Breast epithelium (tissue), 3 donors: ENCODE results near the gene IL20.

Experiments used
- CTCF ChIP-seq, 3 donors: fragments of 450-650 bp; IDR thresholded peaks; one replicate each; pipeline ENCODE4 v1.5.1; 2016 to 2017; ENCODE audit warnings: antibody characterized with exemption in 3 of 3, mild to moderate bottlenecking in 3 of 3, moderate library complexity in 3 of 3
- POLR2A ChIP-seq: fragments of 450-650 bp; IDR thresholded peaks from one replicate; pipeline ENCODE4 v1.6.1; 2016; ENCODE audit warnings: antibody characterized with exemption, mild to moderate bottlenecking, moderate library complexity
- POLR2AphosphoS5 ChIP-seq, 3 donors: sonication (generic); formaldehyde crosslinking; IDR thresholded peaks; one replicate each; pipeline ENCODE4 v1.6.1; 2017; ENCODE audit warnings: antibody characterized with exemption in 3 of 3

DNA sequence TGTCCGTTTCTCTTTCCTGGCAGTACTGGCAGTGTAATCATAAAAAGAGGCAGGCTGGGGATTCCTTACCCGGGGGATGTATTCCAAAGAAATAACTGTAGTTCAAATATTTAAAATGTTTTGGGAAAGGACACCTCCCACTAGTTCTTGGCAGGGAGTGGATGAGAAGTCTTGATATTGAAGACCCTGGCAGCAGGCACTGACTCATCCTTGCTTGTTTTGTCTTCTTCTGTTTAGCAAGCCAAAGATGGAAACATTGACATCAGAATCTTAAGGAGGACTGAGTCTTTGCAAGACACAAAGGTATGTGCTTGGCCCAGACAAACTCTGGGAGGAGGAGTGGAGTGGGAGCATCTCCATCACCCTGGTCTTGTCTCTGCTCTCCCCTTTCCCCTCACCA is 639 bp downstream of the IL20 start:
- TF ChIP-seq POLR2AphosphoS5 (IDR thresholded peaks at IDR 0.05): no peak
- no peak for TF ChIP-seq POLR2A
- no peak for TF ChIP-seq CTCF (IDR thresholded peaks at IDR 0.05)
